Psoas muscle (tissue), 8 donors: ENCODE measurements around the gene ATAD2B. TPM values are rescaled to one million over a fixed set of nuclear protein-coding genes. Genes with fewer than 3 reads are reported as not detected.

Source experiments
- ATAC-seq, 4 donors: fragments of 200-7000 bp; cut with Tn5 transposase; one replicate each; pipeline ENCODE4 v1.9.1; 2020; ENCODE audit warnings: moderate library complexity in 3 of 4, mild to moderate bottlenecking in 2 of 4
- DNase-seq, 2 donors: peaks; one replicate each; pipeline ENCODE4 v3.0.0-alpha.2; 2020
- H3K27ac ChIP-seq: fragments of 200-600 bp; one replicate; pipeline ENCODE4 v1.8.0; 2022
- H3K27me3 ChIP-seq, 3 donors: fragments of 200-600 bp in 1 of 3; one replicate each; pipeline versions ENCODE4 v1.6.1 to v1.8.0; 2013 to 2022; ENCODE audit warnings: low read length in 2 of 3, mild to moderate bottlenecking in 2 of 3, moderate library complexity in 1 of 3; ENCODE audit not compliant: insufficient read depth in 3 of 3
- H3K36me3 ChIP-seq, 2 donors: fragments of 200-600 bp in 1 of 2; one replicate each; pipeline versions ENCODE4 v1.6.1 to v1.8.0; 2013 to 2022; ENCODE audit warnings: low read depth in 1 of 2, mild to moderate bottlenecking in 1 of 2, moderate library complexity in 1 of 2; ENCODE audit not compliant: insufficient read depth in 1 of 2
- H3K4me1 ChIP-seq: fragments of 200-600 bp; one replicate; pipeline ENCODE4 v1.8.0; 2022
- H3K4me3 ChIP-seq: fragments of 200-600 bp; one replicate; pipeline ENCODE4 v1.8.0; 2022; ENCODE audit warnings: mild to moderate bottlenecking
- H3K9me3 ChIP-seq: fragments of 200-600 bp; one replicate; pipeline ENCODE4 v1.8.0; 2022
- WGBS, 3 donors: extraction: QIAGEN DNeasy Blood & Tissue Kit; methylation state at CpG; one replicate each; pipeline versions ENCODE4 v1.1.6 to v1.1.7; 2013; 5-methylcytosine and 5-hydroxymethylcytosine counted together
- intact Hi-C, 2 donors: fragments of 100-400 bp; cut with DNase I; formaldehyde crosslinking; loops; one replicate each; pipeline versions ENCODE4 v1.11.0 to v1.14.2; 2022
- polyA plus RNA-seq, 3 donors: library from polyadenylated mRNA; stranded (reverse); fragments of 200-250 nt; gene quantifications; one replicate each; pipeline ENCODE4 v1.2.3, GENCODE V29; 2013
- total RNA-seq, 4 donors: library from RNA; stranded (reverse); fragmentation: NEBNext Ultra II Directional in 2 of 4; extraction: Animal tissue kit (Norgen Biotek cat#: 25700) in 2 of 4; gene quantifications; one replicate each; pipeline versions ENCODE4 v1.2.1 to v1.2.4, GENCODE V29; 2021 to 2023
- TF ChIP-seq, protein P1 (sequence below): fragments of 200-600 bp; IDR thresholded peaks from one replicate; pipeline ENCODE4 v1.8.0; 2022; ENCODE audit warnings: antibody characterized with exemption
- donor health status: healthy with polysubstance abuse.
- donor health status: DM: no; HTN: no; CAD: no; lungs with moderate emphysema.
- donor health status: Bipolar disorder and iron deficiency.
- donor health status: healthy.
- donor health status: DM: yes; HTN: yes; CAD: no.
- donor health status: DM: no; HTN: no; CAD: no.
- donor health status: DM: no; HTN: no; CAD: no.
- donor health status: DM: yes; HTN: yes; CAD: no.

The ATAD2B gene
- total and polyA plus RNA-seq, 7 donors: 2.6 to 12.5 (median 7.7) TPM

DNA sequence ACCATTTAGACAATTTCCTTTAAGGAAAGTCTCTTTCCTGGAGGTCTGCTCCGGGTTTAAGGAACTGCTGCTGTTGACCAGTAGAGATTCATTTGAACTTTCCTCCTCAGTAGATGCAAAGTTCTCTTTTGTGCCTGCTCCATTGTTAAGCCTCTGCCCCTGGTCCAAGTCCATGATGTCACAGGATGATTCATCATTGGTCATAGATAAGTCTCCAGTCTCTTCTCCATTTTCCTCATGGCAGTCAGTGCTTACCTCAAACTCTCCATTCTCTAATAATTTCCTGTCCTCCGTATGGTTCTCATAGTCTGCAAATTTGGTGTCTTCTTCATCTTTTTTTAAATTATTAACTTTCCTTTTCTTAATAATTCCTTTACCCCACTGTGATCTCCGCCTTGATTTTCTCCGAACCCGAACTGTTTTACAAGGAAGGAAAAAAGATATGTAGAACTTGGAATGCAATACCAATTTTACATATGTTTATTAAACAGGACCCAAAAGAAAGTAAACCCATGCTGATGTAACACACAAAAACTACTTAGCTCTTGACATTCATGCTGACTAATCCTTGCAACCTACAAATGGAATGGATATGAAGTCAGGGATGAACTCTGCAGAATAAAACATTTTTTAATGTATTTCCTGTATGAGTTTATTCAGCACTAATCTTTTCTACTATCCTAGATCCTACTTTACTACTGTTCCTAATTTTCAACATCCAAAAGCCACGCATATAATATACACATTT lies 169.1 kb downstream of the ATAD2B start:
- peaks cover 25% of the 10 kb centered on the region for H3K4me1 ChIP-seq
- peak; percentile 72 to 87 (median 82) for ATAC-seq
- H3K9me3 ChIP-seq: no peaks in the 10 kb centered on the region
- intact Hi-C loops: loop anchor here (10.0 kb wide), 2 partner anchors 243 to 343 kb away; no protein-coding TSS in a partner anchor
- 85 to 87% (median 86%) methylated on average over 6 of the region's 6 CpGs for WGBS, 3 donors
- no peaks in the 10 kb centered on the region for H3K27me3 ChIP-seq
- peak overlapping the region; percentile 20 for H3K27ac ChIP-seq
- H3K4me3 ChIP-seq: no peak overlapping the region
- TF ChIP-seq, protein P1, sequence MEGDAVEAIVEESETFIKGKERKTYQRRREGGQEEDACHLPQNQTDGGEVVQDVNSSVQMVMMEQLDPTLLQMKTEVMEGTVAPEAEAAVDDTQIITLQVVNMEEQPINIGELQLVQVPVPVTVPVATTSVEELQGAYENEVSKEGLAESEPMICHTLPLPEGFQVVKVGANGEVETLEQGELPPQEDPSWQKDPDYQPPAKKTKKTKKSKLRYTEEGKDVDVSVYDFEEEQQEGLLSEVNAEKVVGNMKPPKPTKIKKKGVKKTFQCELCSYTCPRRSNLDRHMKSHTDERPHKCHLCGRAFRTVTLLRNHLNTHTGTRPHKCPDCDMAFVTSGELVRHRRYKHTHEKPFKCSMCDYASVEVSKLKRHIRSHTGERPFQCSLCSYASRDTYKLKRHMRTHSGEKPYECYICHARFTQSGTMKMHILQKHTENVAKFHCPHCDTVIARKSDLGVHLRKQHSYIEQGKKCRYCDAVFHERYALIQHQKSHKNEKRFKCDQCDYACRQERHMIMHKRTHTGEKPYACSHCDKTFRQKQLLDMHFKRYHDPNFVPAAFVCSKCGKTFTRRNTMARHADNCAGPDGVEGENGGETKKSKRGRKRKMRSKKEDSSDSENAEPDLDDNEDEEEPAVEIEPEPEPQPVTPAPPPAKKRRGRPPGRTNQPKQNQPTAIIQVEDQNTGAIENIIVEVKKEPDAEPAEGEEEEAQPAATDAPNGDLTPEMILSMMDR: no peak
- no peak for DNase-seq
- peaks cover 0 to 37% of the 10 kb centered on the region in 2 donors for H3K36me3 ChIP-seq

GRCh38 chr2:23756593-23757292 lies 170.2 kb downstream of the ATAD2B start:
- 25 to 40% (median 32%) methylated on average over 7 of the region's 7 CpGs for WGBS, 3 donors
- intact Hi-C loops: loop anchor here (10.0 kb wide), 2 partner anchors 242 to 342 kb away; no protein-coding TSS in a partner anchor

GRCh38 chr2:23754970-23755369 lies 172.0 kb downstream of the ATAD2B start:
- no peaks in the 10 kb centered on the region for H3K9me3 ChIP-seq
- ATAC-seq (no peak), DNase-seq (no peak)
- intact Hi-C loops: loop anchor here (10.0 kb wide), 2 partner anchors 240 to 340 kb away; no protein-coding TSS in a partner anchor
- H3K36me3 ChIP-seq: peaks cover 5 to 47% of the 10 kb centered on the region in 2 donors
- H3K27ac ChIP-seq: no peak overlapping the region
- TF ChIP-seq, protein P1: no peak
- no peak overlapping the region for H3K4me3 ChIP-seq
- H3K4me1 ChIP-seq: peaks cover 25% of the 10 kb centered on the region
- H3K27me3 ChIP-seq: no peaks in the 10 kb centered on the region

More at GRCh38 chr2:23756593-23757292, 170.2 kb downstream of the ATAD2B start:
- Histone ChIP-seq H3K27me3 (no peaks in the 10 kb centered on the region), H3K36me3 (peaks cover 1 to 40% of the 10 kb centered on the region in 2 donors), H3K27ac (no peak overlapping the region), H3K9me3 (no peaks in the 10 kb centered on the region), H3K4me3 (no peak overlapping the region), H3K4me1 (peaks cover 25% of the 10 kb centered on the region)
- peak in 3 of 4 donors; percentile 38 to 62 (median 55) for ATAC-seq
- no peak for DNase-seq
- TF ChIP-seq, protein P1: no peak

DNA sequence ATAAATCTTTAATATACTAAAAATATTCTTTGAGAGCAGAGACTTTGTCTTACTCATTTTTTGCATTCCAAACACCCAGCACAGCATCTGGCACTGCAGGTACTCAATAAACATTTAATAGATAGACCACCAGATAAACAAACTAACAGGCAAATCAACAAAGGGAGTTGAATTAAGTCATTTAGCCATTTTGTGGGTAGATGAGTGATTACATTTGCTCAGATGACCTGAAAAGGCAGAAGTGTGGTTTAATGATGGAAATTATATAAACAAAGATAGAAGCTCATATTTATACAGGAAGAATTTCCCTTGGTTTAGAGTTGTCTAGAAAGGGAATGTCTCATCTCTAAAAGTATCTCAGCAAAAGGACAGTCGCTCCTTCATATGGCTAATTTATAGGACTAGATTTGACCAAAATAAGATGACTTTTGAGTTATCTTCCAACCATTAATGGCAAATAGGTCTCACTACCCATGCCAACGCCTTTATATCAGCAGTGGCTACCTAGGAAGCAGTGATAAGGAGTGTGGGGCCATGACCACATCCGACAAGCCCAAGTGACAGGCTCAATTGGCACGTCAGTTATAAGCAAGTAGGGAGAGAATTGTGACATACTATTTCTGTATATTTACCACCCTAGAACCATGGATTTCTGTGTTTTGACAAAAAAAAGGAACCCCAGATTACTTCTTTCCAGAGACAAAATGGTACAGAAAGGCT lies 173.5 kb downstream of the ATAD2B start:
- no peak for DNase-seq
- no peaks in the 10 kb centered on the region for H3K9me3 ChIP-seq
- H3K36me3 ChIP-seq: peaks cover 5 to 40% of the 10 kb centered on the region in 2 donors
- ATAC-seq: no peak
- peaks cover 21% of the 10 kb centered on the region for H3K4me1 ChIP-seq
- TF ChIP-seq, protein P1: no peak
- H3K4me3 ChIP-seq: no peak overlapping the region
- 95 to 98% (median 97%) methylated on average over 4 of the region's 4 CpGs for WGBS, 3 donors
- intact Hi-C loops: loop anchor here (10.0 kb wide), 2 partner anchors 239 to 339 kb away; no protein-coding TSS in a partner anchor
- no peak overlapping the region for H3K27ac ChIP-seq
- H3K27me3 ChIP-seq: no peaks in the 10 kb centered on the region
